Spinal cord (tissue), 10 donors: ENCODE data around the gene METTL21C. TPM values are rescaled to one million over a fixed set of nuclear protein-coding genes. Genes with fewer than 3 reads are reported as not detected.

ENCODE experiments used
- DNase-seq, 6 donors: peaks; one replicate each; pipeline versions ENCODE4 v3.0.0 to v3.0.0-alpha.2; 2013 to 2015; ENCODE audit warnings: low spot score in 6 of 6, low read depth in 4 of 6
- H3K27ac ChIP-seq: one replicate; pipeline ENCODE4 v1.5.1; 2013; ENCODE audit warnings: low read depth, low read length, control low read depth
- H3K27me3 ChIP-seq: one replicate; pipeline ENCODE4 v1.6.1; 2013; ENCODE audit warnings: low read length; ENCODE audit not compliant: control insufficient read depth, insufficient read depth
- H3K36me3 ChIP-seq: one replicate; pipeline ENCODE4 v1.6.1; 2013; ENCODE audit warnings: low read length; ENCODE audit not compliant: control insufficient read depth, insufficient read depth
- H3K4me1 ChIP-seq: one replicate; pipeline ENCODE4 v1.6.1; 2013; ENCODE audit warnings: low read length; ENCODE audit not compliant: control insufficient read depth, insufficient read depth
- H3K4me3 ChIP-seq: one replicate; pipeline ENCODE4 v1.5.1; 2013; ENCODE audit warnings: low read depth, low read length, control low read depth
- H3K9me3 ChIP-seq: one replicate; pipeline ENCODE4 v1.6.1; 2013; ENCODE audit warnings: low read length; ENCODE audit not compliant: control insufficient read depth, insufficient read depth
- WGBS: methylation state at CpG from one replicate; pipeline ENCODE4 v1.1.5; 2013; ENCODE audit warnings: missing lambda C conversion rate; ENCODE audit not compliant: insufficient coverage; 5-methylcytosine and 5-hydroxymethylcytosine counted together
- polyA plus RNA-seq, 2 donors: library from polyadenylated mRNA; unstranded; fragments of 120-200 nt; gene quantifications; one replicate each; pipeline ENCODE4 v1.2.1, GENCODE V29; 2013; ENCODE audit not compliant: insufficient read length in 2 of 2
- total RNA-seq, 2 donors: library from RNA; depleted of rRNA in 1 of 2; stranded (reverse); fragments of 120-200 nt in 1 of 2; fragments of >200 nt in 1 of 2; gene quantifications; one replicate each; pipeline versions ENCODE4 v1.2.3 to v1.2.4, GENCODE V29; 2013 to 2014
- donor health status: healthy.

The METTL21C gene
- total and polyA plus RNA-seq, 4 donors: 0.20 to 0.39 (median 0.24) TPM; not detected in 1

DNA sequence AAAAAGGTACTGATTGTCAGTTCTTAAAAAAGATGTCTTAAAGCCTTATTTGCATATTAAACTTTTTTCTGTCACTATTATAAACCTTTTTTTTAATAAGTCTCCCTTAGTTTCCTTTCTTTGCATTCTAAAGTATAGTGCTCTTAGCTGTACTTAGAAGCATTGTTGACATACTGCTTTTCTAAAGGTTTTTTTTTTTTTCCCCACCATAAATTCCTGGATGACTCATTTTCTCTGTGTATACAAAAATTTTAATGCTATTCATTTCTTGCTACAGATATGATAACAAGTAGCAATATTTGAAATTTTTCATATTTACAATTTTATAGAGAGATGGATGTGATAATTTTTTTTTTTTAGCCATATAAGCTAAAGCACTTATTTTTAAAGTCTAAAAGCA is 43.5 kb downstream of the METTL21C start:
- Histone ChIP-seq H3K27me3 (no peaks in the 10 kb centered on the region), H3K9me3 (no peaks in the 10 kb centered on the region), H3K4me1 (no peaks in the 10 kb centered on the region), H3K4me3 (no peak overlapping the region), H3K27ac (no peak overlapping the region), H3K36me3 (no peaks in the 10 kb centered on the region)
- DNase-seq: no peak

DNA sequence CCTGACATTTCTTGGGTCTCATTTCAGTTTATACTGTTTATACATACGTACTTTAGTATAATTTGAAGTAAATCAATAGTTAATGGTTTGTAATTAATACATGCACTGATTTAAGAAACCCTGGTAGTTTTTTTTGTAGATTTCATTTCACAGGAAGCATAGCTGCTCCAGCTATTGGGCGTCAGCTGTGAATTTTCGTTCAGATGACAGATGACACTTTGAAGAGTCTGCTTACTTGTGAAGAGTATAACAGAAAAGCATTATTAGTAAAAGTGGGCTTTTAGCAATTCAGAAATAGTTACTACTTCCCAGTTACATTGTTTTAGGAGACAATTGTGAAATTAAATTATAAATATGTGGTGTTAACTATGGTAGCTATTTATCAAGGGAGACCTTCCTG is 44.4 kb downstream of the METTL21C start:
- 92% methylated on average over 2 of the region's 3 CpGs for WGBS
- Histone ChIP-seq H3K4me1 (no peaks in the 10 kb centered on the region), H3K36me3 (peaks cover 3% of the 10 kb centered on the region), H3K27me3 (no peaks in the 10 kb centered on the region), H3K4me3 (no peak overlapping the region), H3K27ac (no peak overlapping the region), H3K9me3 (no peaks in the 10 kb centered on the region)
- no peak for DNase-seq

DNA sequence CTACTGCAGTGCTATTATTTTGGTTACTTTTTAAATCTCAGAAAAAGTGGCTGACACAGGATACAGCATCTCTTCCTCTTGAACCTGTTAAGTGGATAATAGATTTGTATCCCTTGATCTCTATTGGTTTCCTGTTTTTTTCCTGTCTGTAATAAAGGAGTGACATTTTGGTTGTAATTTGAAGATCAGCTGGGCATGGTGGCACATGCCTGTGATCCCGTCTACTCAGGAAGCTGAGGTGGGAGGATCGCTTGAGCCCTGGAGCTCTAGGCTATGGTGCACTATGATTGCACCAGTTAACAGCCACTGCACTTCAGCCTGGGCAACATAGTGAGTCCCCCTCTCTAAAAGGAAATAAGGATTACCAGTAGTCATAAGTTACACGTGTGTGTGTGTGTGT is 46.8 kb downstream of the METTL21C start:
- DNase-seq: no peak
- no peaks in the 10 kb centered on the region for H3K9me3 ChIP-seq
- WGBS: 94% methylated on average over 2 of the region's 3 CpGs
- no peak overlapping the region for H3K27ac ChIP-seq
- H3K4me3 ChIP-seq: no peak overlapping the region
- peaks cover 3% of the 10 kb centered on the region for H3K36me3 ChIP-seq
- no peaks in the 10 kb centered on the region for H3K27me3 ChIP-seq
- no peaks in the 10 kb centered on the region for H3K4me1 ChIP-seq

- DNase-seq: no peak
- peaks cover 3% of the 10 kb centered on the region for H3K36me3 ChIP-seq
- H3K9me3 ChIP-seq: no peaks in the 10 kb centered on the region
- H3K4me1 ChIP-seq: no peaks in the 10 kb centered on the region
- H3K4me3 ChIP-seq: no peak overlapping the region
- WGBS: no CpG with 5 or more reads among the region's 1 CpG
- no peaks in the 10 kb centered on the region for H3K27me3 ChIP-seq
- no peak overlapping the region for H3K27ac ChIP-seq
Measured at GRCh38 chr13:102645701-102646100, 49.1 kb downstream of the METTL21C start.

DNA sequence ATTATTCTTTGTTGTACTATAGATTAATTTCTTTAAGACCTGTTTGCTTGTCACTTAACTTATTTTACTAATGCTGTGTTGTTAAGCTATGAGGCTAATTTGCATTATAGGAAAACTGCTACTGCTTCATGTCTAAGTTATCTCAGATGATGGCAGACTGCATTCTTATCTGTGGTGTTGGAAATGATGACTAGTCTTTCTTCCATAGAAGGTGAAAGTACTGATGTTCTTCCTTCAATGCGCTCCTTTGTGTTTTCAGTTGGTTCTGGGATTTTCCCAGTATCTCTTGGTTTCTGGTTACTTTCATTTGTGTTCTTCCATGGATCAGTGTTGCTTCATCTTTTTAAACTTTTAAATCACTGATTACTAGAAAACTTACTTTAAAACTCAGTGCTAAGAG is 51.2 kb downstream of the METTL21C start:
- no peak overlapping the region for H3K27ac ChIP-seq
- peaks cover 3% of the 10 kb centered on the region for H3K36me3 ChIP-seq
- no peak for DNase-seq
- H3K4me3 ChIP-seq: no peak overlapping the region
- no CpG with 5 or more reads among the region's 1 CpG for WGBS
- no peaks in the 10 kb centered on the region for H3K4me1 ChIP-seq
- H3K9me3 ChIP-seq: no peaks in the 10 kb centered on the region
- H3K27me3 ChIP-seq: no peaks in the 10 kb centered on the region

DNA sequence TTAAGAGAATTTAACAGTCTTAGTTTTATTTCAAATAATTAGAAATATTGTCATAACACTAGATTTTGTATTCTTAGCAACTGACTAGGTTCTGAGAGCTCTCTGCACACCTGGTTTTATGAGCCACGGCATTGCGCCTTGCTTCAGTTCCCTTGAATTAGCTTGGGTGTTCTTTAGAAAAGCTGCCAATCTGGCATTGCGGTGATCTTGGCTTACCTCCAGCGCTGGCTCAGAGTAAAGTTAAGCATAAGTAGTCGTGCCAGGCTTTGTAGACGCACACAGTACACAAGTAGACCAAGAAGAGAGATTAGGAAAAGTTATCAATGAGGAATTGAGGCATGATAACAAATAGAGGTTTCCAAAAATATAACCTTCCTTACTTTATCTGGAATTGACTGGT is 52.4 kb downstream of the METTL21C start:
- Histone ChIP-seq H3K36me3 (peaks cover 3% of the 10 kb centered on the region), H3K4me3 (no peak overlapping the region), H3K27ac (no peak overlapping the region), H3K9me3 (no peaks in the 10 kb centered on the region), H3K27me3 (no peaks in the 10 kb centered on the region), H3K4me1 (no peaks in the 10 kb centered on the region)
- 43% methylated on average over 4 of the region's 6 CpGs for WGBS
- DNase-seq: peak; percentile 19 to 91 (median 35)

DNA sequence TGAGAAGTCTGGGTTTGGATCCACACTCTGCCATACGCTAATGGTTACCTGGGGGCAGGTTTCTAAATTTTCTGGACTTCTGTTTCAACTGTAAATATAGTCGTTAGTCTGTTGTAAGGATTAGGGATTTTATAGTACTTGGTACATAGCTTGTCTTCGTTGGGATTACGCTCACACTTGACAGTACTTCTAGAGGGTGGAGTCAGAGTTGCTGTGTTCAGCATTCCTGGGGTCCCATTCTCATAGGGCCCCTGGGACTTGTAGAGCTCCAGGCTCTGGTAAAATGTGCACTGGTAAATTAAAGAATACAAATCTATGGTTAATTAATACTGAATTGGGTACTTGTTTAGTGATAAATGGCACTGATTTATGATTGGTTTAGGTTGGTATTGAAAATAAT is 52.8 kb downstream of the METTL21C start:
- no CpG with 5 or more reads among the region's 4 CpGs for WGBS
- no peaks in the 10 kb centered on the region for H3K4me1 ChIP-seq
- DNase-seq: no peak
- H3K27ac ChIP-seq: no peak overlapping the region
- no peak overlapping the region for H3K4me3 ChIP-seq
- H3K27me3 ChIP-seq: no peaks in the 10 kb centered on the region
- H3K9me3 ChIP-seq: no peaks in the 10 kb centered on the region
- H3K36me3 ChIP-seq: peaks cover 3% of the 10 kb centered on the region

DNA sequence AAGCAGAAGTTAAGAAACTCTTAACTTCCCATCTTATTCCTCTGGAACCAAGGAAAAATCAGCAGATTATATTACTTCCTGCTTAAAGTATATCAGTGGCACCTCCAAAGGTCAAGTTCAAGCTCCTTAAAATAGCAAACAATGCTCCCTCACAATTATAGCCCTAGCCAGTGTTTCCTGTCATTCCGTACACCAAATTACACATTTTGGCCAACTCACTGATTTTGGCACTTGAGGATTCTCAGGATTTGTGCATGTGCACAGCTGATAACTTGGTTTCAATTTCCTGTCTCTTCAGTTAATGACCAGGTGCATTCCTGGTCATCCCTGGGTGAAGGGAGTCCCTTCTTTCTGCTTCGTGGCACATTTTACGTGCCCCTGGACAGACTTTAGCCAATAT is 56.1 kb downstream of the METTL21C start:
- no peaks in the 10 kb centered on the region for H3K27me3 ChIP-seq
- no peak overlapping the region for H3K27ac ChIP-seq
- no peaks in the 10 kb centered on the region for H3K9me3 ChIP-seq
- H3K4me3 ChIP-seq: no peak overlapping the region
- no peaks in the 10 kb centered on the region for H3K36me3 ChIP-seq
- DNase-seq: no peak
- WGBS: no CpG with 5 or more reads among the region's 3 CpGs
- no peaks in the 10 kb centered on the region for H3K4me1 ChIP-seq

Other genes starting within 250 kb of the METTL21C start
- gene TPP2, start 98.1 kb downstream of the METTL21C start, total RNA-seq: 10 to 100 TPM; 48.9 to 60.5 TPM
- 10 to 100 TPM; 25.2 to 41.9 TPM for gene TPP2, start 98.1 kb downstream of the METTL21C start, polyA plus RNA-seq
- gene TEX30, start 78.7 kb upstream of the METTL21C start, total RNA-seq: 10 to 100 TPM; 12.0 to 13.5 TPM
- 10 to 100 TPM; 18.7 to 23.6 TPM for gene TEX30, start 78.7 kb upstream of the METTL21C start, polyA plus RNA-seq
- 10 to 100 TPM; 17.6 to 26.6 TPM for gene POGLUT2, start 103.9 kb upstream of the METTL21C start, total RNA-seq
- gene POGLUT2, start 103.9 kb upstream of the METTL21C start, polyA plus RNA-seq: 10 to 100 TPM; 13.5 to 17.3 TPM
- gene BIVM, start 104.1 kb upstream of the METTL21C start, total RNA-seq: 10 to 100 TPM; 30.6 to 52.4 TPM
- 10 to 100 TPM; 52.8 to 62.2 TPM for gene BIVM, start 104.1 kb upstream of the METTL21C start, polyA plus RNA-seq
- 10 to 100 TPM; 57.2 to 69.4 TPM for gene ERCC5, start 151.0 kb upstream of the METTL21C start, total RNA-seq
- gene ERCC5, start 151.0 kb upstream of the METTL21C start, polyA plus RNA-seq: 10 to 100 TPM; 50.2 to 53.7 TPM